Gastrocnemius medialis (tissue), 4 donors: ENCODE data around the gene FJX1. TPM values are rescaled to one million over a fixed set of nuclear protein-coding genes. Genes with fewer than 3 reads are reported as not detected.

Experiments used
- ATAC-seq, 2 donors: fragments of 150-250 bp; one replicate each; pipeline ENCODE4 v1.9.1; 2016
- DNase-seq, 2 donors: peaks; one replicate each; pipeline ENCODE4 v3.0.0-alpha.2; 2019
- H3K27ac ChIP-seq, 4 donors: fragments of 200-600 bp; sonication (generic); 1 replicate in 1 of 4; 2 replicates in 3 of 4; pipeline ENCODE4 v1.5.1; 2016 to 2018; ENCODE audit warnings: mild to moderate bottlenecking in 2 of 4, moderate library complexity in 1 of 4
- H3K27me3 ChIP-seq, 3 donors: fragments of 200-600 bp; sonication (generic) in 2 of 3; 1 replicate in 1 of 3; 2 replicates in 2 of 3; pipeline versions ENCODE4 v1.5.1 to v1.6.0; 2016 to 2019; ENCODE audit warnings: mild to moderate bottlenecking in 1 of 3, moderate library complexity in 1 of 3
- H3K36me3 ChIP-seq, 2 donors: fragments of 200-600 bp; sonication (generic) in 1 of 2; one replicate each; pipeline ENCODE4 v1.5.1; 2017 to 2018
- H3K4me1 ChIP-seq, 2 donors: fragments of 200-600 bp; sonication (generic) in 1 of 2; one replicate each; pipeline ENCODE4 v1.5.1; 2016 to 2017; ENCODE audit warnings: mild to moderate bottlenecking in 2 of 2
- H3K4me3 ChIP-seq, 4 donors: fragments of 200-600 bp; sonication (generic) in 3 of 4; 1 replicate in 1 of 4; 2 replicates in 3 of 4; pipeline ENCODE4 v1.5.1; 2016 to 2019; ENCODE audit warnings: mild to moderate bottlenecking in 2 of 4
- H3K9me3 ChIP-seq, 3 donors: fragments of 200-600 bp; sonication (generic) in 2 of 3; 1 replicate in 1 of 3; 2 replicates in 2 of 3; pipeline ENCODE4 v1.5.1; 2016 to 2019
- POLR2A ChIP-seq, 2 donors: fragments of 450-650 bp; IDR thresholded peaks; one replicate each; pipeline ENCODE4 v1.6.1; 2017; ENCODE audit warnings: antibody characterized with exemption in 2 of 2, mild to moderate bottlenecking in 2 of 2, moderate library complexity in 2 of 2
- in situ Hi-C, 4 donors: fragments of 200-750 bp; cut with MboI; loops; one replicate each; pipeline versions ENCODE4 v1.15.0 to v1.8.0; 2017; ENCODE audit warnings: low sequenced_read_pairs in 4 of 4
- intact Hi-C: fragments of 100-400 bp; cut with DNase I; formaldehyde crosslinking; loops from one replicate; pipeline ENCODE4 v1.15.1; 2023; ENCODE audit warnings: low total_unique reads
- total RNA-seq, 4 donors: library from RNA; depleted of rRNA; stranded (reverse); fragments of >200 nt; gene quantifications; one replicate each; pipeline versions ENCODE4 v1.1.0 to v1.2.3, GENCODE V29; 2016
- TF ChIP-seq, protein P1 (sequence below), 5 experiments: fragments of 450-650 bp in 3 of 5; fragments of 200-600 bp in 2 of 5; sonication (generic) in 2 of 5; IDR thresholded peaks in 4 of 5; conservative IDR thresholded peaks in 1 of 5; 1 replicate in 4 of 5; 2 replicates in 1 of 5; pipeline ENCODE4 v1.5.1; 2016 to 2019; ENCODE audit warnings: antibody characterized with exemption in 5 of 5, mild to moderate bottlenecking in 3 of 5, moderate library complexity in 3 of 5

The FJX1 gene
- total RNA-seq, 4 donors from 2014 or later: 1.5 to 10.8 (median 2.0) TPM

DNA sequence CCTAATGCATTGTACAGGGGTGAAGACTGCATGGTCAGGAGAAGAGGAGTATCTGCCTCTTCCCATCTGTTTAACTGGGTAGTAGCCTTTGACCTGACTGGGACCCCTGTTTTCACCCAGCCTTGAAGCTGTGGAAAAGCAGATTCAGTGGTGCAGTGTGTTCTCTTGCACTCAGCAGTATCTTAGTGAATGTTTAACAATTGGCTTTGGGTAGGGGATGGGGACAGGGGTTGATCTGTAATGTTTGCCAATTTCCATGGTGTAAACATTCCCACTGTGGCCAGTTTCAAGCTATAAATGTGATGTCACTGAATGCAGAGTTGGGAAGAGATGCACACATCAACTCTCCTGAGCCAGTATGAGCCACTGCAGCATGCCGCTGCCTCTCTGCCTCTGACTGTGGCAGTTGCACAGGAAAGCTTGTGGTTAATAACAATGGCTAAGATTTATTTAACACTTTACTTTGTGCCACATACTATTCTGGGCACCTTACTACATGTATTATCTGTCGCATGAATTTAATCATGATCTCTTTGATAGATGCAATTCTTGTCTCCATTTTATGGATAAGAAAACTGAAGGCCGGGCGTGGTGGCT is 15.7 kb downstream of the FJX1 start:
- TF ChIP-seq POLR2A (IDR thresholded peaks at IDR 0.05): no peak
- TF ChIP-seq, protein P1, sequence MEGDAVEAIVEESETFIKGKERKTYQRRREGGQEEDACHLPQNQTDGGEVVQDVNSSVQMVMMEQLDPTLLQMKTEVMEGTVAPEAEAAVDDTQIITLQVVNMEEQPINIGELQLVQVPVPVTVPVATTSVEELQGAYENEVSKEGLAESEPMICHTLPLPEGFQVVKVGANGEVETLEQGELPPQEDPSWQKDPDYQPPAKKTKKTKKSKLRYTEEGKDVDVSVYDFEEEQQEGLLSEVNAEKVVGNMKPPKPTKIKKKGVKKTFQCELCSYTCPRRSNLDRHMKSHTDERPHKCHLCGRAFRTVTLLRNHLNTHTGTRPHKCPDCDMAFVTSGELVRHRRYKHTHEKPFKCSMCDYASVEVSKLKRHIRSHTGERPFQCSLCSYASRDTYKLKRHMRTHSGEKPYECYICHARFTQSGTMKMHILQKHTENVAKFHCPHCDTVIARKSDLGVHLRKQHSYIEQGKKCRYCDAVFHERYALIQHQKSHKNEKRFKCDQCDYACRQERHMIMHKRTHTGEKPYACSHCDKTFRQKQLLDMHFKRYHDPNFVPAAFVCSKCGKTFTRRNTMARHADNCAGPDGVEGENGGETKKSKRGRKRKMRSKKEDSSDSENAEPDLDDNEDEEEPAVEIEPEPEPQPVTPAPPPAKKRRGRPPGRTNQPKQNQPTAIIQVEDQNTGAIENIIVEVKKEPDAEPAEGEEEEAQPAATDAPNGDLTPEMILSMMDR (IDR thresholded peaks at IDR 0.05 in 4 of 5, conservative IDR thresholded peaks at IDR 0.05 in 1 of 5): no peak
- Histone ChIP-seq H3K27ac (no peak overlapping the region), H3K9me3 (no peaks in the 10 kb centered on the region), H3K27me3 (peaks cover 0 to 5% (median 0%) of the 10 kb centered on the region in 3 donors), H3K4me3 (no peak overlapping the region), H3K4me1 (no peaks in the 10 kb centered on the region), H3K36me3 (no peaks in the 10 kb centered on the region)
- ATAC-seq (no peak), DNase-seq (no peak)
- intact Hi-C loops: no loop called here
- in situ Hi-C loops: no loop called here

DNA sequence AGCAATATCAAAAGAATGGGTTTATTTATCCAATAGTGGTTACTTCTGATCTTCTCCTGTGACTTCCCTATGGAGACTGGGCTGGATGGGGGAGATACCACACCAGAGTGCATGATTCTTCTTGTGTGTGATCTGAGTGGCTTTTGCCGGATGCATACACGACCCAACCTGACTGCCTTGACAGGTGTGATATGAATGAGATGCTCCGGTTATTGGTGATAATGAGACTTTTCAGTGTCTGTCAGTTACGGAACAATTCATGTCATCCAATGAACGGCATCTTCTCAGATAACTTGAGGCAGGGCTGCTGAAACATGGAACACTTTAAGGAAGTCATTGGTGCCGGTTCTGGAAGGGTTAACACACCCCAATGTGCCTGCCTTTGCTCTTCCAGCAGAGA is 17.7 kb downstream of the FJX1 start:
- Histone ChIP-seq H3K4me1 (no peaks in the 10 kb centered on the region), H3K4me3 (no peak overlapping the region), H3K9me3 (no peaks in the 10 kb centered on the region), H3K27ac (no peak overlapping the region), H3K36me3 (no peaks in the 10 kb centered on the region), H3K27me3 (peaks cover 0 to 5% (median 0%) of the 10 kb centered on the region in 3 donors)
- ATAC-seq (no peak), DNase-seq (no peak)
- in situ Hi-C loops (no loop called here), intact Hi-C loops (no loop called here)
- TF ChIP-seq POLR2A (IDR thresholded peaks at IDR 0.05): no peak
- TF ChIP-seq, protein P1 (IDR thresholded peaks at IDR 0.05 in 4 of 5, conservative IDR thresholded peaks at IDR 0.05 in 1 of 5): no peak

DNA sequence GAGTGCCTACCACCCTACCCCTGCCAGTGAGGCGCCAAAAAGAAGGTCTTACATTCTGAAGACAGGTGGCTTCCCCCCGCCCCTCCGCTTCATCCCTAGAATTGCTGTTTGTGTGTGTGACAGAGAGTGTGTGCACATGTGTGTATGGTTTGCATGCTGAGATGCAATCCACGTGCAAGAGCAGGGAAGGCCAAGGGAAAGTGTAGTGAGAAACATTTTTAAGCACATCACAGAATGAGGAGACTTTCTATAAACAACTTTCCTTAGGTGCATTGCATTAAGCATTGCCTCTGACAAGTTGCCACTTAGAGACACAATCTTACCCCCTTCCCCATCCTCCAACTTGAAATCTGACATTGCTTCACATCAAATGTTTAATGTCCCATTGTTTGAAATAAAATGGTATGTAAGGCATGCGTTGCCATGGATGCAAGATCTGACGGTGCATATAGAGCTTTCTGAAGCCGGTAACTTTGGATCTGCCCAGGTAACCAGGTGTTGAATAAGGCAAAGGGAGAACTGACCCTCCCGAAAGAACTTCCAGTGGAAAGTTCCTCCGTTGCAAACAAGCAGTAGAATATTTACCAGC is 21.4 kb downstream of the FJX1 start:
- Histone ChIP-seq H3K27ac (no peak overlapping the region), H3K9me3 (no peaks in the 10 kb centered on the region), H3K4me1 (no peaks in the 10 kb centered on the region), H3K36me3 (no peaks in the 10 kb centered on the region), H3K27me3 (no peaks in the 10 kb centered on the region), H3K4me3 (no peak overlapping the region)
- ATAC-seq (no peak), DNase-seq (no peak)
- intact Hi-C loops: no loop called here
- TF ChIP-seq, protein P1 (IDR thresholded peaks at IDR 0.05 in 4 of 5, conservative IDR thresholded peaks at IDR 0.05 in 1 of 5): no peak
- TF ChIP-seq POLR2A (IDR thresholded peaks at IDR 0.05): no peak
- in situ Hi-C loops: no loop called here

DNA sequence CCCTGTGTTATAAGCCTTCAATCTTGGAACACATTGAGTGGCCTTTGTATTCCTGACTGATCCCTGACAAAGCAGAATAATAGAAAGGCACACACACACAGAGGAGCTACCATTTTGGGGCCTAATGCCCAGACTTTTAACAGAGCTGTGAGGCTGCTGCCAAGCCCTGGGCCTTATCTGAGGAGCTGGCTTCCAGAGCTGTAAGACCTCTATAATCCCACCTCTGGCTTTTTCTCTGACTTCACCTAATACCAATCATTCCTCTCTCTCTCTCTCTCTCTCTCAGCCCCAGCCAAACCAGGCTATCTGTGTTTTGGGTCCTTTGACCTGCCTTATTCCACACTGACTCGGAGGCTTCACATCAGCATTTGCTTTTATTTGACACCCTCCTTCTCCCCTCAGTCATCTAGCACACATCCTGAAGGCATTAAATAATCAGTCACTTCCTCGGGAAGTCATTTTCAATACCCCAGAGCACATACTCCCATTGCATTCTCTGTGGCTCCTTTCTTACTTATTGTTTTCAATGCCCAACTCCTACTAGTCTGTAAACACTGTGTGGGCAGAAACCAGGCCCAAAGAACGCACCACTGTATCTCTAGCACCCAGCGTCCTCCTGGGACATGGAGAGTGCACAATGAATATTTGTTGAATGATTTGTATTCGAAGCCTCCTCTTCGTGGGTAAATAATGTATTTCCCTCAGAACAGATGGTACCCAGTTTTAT is 23.1 kb downstream of the FJX1 start:
- no peaks in the 10 kb centered on the region for H3K4me1 ChIP-seq
- ATAC-seq (no peak), DNase-seq (no peak)
- H3K4me3 ChIP-seq: no peak overlapping the region
- in situ Hi-C loops (no loop called here), intact Hi-C loops (no loop called here)
- no peaks in the 10 kb centered on the region for H3K36me3 ChIP-seq
- H3K27ac ChIP-seq: no peak overlapping the region
- H3K9me3 ChIP-seq: no peaks in the 10 kb centered on the region
- TF ChIP-seq, protein P1 (IDR thresholded peaks at IDR 0.05 in 4 of 5, conservative IDR thresholded peaks at IDR 0.05 in 1 of 5): no peak
- no peak for TF ChIP-seq POLR2A (IDR thresholded peaks at IDR 0.05)
- H3K27me3 ChIP-seq: no peaks in the 10 kb centered on the region
